Endothelial cell of umbilical vein (primary cell): ENCODE results near the gene LUC7L2. TPM values are rescaled to one million over a fixed set of nuclear protein-coding genes. Genes with fewer than 3 reads are reported as not detected.

Experiments
- BruUV-seq: library from RNA; stranded (reverse); fragments of 400-500 nt; replicated peaks from 2 replicates; lab custom pipeline; 2021; lab: Mats Ljungman, UMichigan
- CTCF ChIA-PET: fragments of 300-600, 350-600 bp; sonication (Branson Sonifier 250); formaldehyde crosslinking; loops from one replicate; lab custom pipeline; 2021; ENCODE audit warnings: antibody characterized with exemption, inconsistent platforms; lab: Charles Lee
- POLR2A ChIA-PET: fragments of 300-600, 350-600 bp; sonication (Branson Sonifier 250); formaldehyde crosslinking; loops from one replicate; lab custom pipeline; 2021; ENCODE audit warnings: antibody characterized with exemption, inconsistent platforms; lab: Charles Lee
- DNase-seq: peaks from one replicate; pipeline ENCODE4 v3.0.0-alpha.2; 2011; ENCODE audit warnings: low read depth, low spot score
- FAIRE-seq: peaks from 2 replicates; lab custom pipeline; 2011; peaks lifted over from hg19 to GRCh38; lab: Jason Lieb, UNC
- H2AFZ ChIP-seq: 2 replicates; pipeline ENCODE4 v1.6.0; 2012; ENCODE audit warnings: low read depth, low read length, control low read depth, inconsistent platforms
- H3K27ac ChIP-seq: 2 replicates; pipeline ENCODE4 v1.5.1; 2011; ENCODE audit warnings: low read depth, mild to moderate bottlenecking, control low read depth, low read length, moderate library complexity; ENCODE audit not compliant: insufficient read depth
- H3K27me3 ChIP-seq, 2 experiments: 2 replicates each; pipeline versions ENCODE4 v1.6.0 to v1.6.1; 2011; ENCODE audit warnings: low read length in 2 of 2, mixed read lengths in 1 of 2; ENCODE audit not compliant: control insufficient read depth in 2 of 2, insufficient read depth in 2 of 2
- H3K36me3 ChIP-seq, 2 experiments: 2 replicates in 1 of 2; 3 replicates in 1 of 2; pipeline ENCODE4 v1.5.1; 2011; ENCODE audit warnings: low read length in 2 of 2, mild to moderate bottlenecking in 1 of 2, moderate library complexity in 1 of 2; ENCODE audit not compliant: control insufficient read depth in 2 of 2, insufficient read depth in 2 of 2; ENCODE audit errors: extremely low read depth in 1 of 2
- H3K4me1 ChIP-seq: 3 replicates; pipeline ENCODE4 v1.5.1; 2011; ENCODE audit warnings: mild to moderate bottlenecking, low read length; ENCODE audit not compliant: control insufficient read depth, insufficient read depth; ENCODE audit errors: extremely low read depth
- H3K4me2 ChIP-seq: 2 replicates; pipeline ENCODE4 v1.6.1; 2011; ENCODE audit warnings: low read length, control low read depth, mixed read lengths; ENCODE audit not compliant: insufficient read depth
- H3K4me3 ChIP-seq, 3 experiments: fragments of 200-600 bp in 1 of 3; sonication (generic), shearing (Covaris generic) in 1 of 3; replicated peaks in 1 of 3; 2 replicates each; pipeline ENCODE4 v1.5.1; 2011 to 2016; ENCODE audit warnings: control low read depth in 3 of 3, low read length in 3 of 3, mild to moderate bottlenecking in 2 of 3, inconsistent platforms in 1 of 3, low read depth in 1 of 3, moderate library complexity in 1 of 3; ENCODE audit not compliant: insufficient read depth in 1 of 3
- H3K79me2 ChIP-seq: 2 replicates; pipeline ENCODE4 v1.6.0; 2012; ENCODE audit warnings: low read length, inconsistent platforms; ENCODE audit not compliant: control insufficient read depth, insufficient read depth
- H3K9ac ChIP-seq: replicated peaks from 2 replicates; pipeline ENCODE3; 2011; ENCODE audit warnings: low read length, control low read depth; ENCODE audit not compliant: insufficient read depth; ENCODE audit errors: extremely low read depth
- H3K9me1 ChIP-seq: replicated peaks from 3 replicates; pipeline ENCODE4 v1.6.0; 2011; ENCODE audit warnings: mild to moderate bottlenecking, low read length; ENCODE audit not compliant: control insufficient read depth, insufficient read depth; ENCODE audit errors: extremely low read depth
- H3K9me3 ChIP-seq: replicated peaks from 2 replicates; pipeline ENCODE4 v1.5.1; 2012; ENCODE audit warnings: low read length, inconsistent platforms; ENCODE audit not compliant: control insufficient read depth, insufficient read depth
- H4K20me1 ChIP-seq: replicated peaks from 2 replicates; pipeline ENCODE3; 2011; ENCODE audit warnings: mild to moderate bottlenecking, low read length; ENCODE audit not compliant: control insufficient read depth, insufficient read depth; ENCODE audit errors: extremely low read depth
- CTCF ChIP-seq, 2 donors: IDR thresholded peaks; 1 replicate in 1 of 2; 2 replicates in 1 of 2; pipeline ENCODE4 v1.5.1; 2011; ENCODE audit warnings: low read length in 2 of 2, mild to moderate bottlenecking in 2 of 2, moderate library complexity in 2 of 2, control low read depth in 1 of 2, inconsistent platforms in 1 of 2, low read depth in 1 of 2; ENCODE audit not compliant: insufficient read depth in 1 of 2; ENCODE audit errors: extremely low read depth in 1 of 2
- EZH2 ChIP-seq: IDR thresholded peaks from 2 replicates; pipeline ENCODE4 v1.6.1; 2012; ENCODE audit warnings: borderline replicate concordance, low read depth, mild to moderate bottlenecking, moderate library complexity, low read length, inconsistent platforms; ENCODE audit not compliant: severe bottlenecking
- FOS ChIP-seq: IDR thresholded peaks from 2 replicates; pipeline ENCODE4 v1.6.1; 2011; ENCODE audit warnings: mild to moderate bottlenecking, low read length, moderate library complexity, borderline replicate concordance; ENCODE audit not compliant: insufficient read depth
- GATA2 ChIP-seq: IDR thresholded peaks from 2 replicates; pipeline ENCODE4 v1.7.0; 2011; ENCODE audit warnings: low read depth, mild to moderate bottlenecking, moderate library complexity, mixed read lengths, low read length; ENCODE audit not compliant: insufficient read length, insufficient read depth
- JUN ChIP-seq: IDR thresholded peaks from 2 replicates; pipeline ENCODE4 v1.6.1; 2011; ENCODE audit warnings: borderline replicate concordance, low read depth; ENCODE audit not compliant: insufficient read length, insufficient read depth
- MYC ChIP-seq: IDR thresholded peaks from one replicate; pipeline ENCODE4 v1.6.1; 2011; ENCODE audit warnings: mild to moderate bottlenecking, low read depth, low read length
- POLR2A ChIP-seq: IDR thresholded peaks from 2 replicates; pipeline ENCODE4 v1.6.1; 2012; ENCODE audit warnings: low read depth, mild to moderate bottlenecking, control low read depth, low read length
- POLR2AphosphoS5 ChIP-seq: IDR thresholded peaks from 2 replicates; pipeline ENCODE4 v1.6.1; 2012; ENCODE audit warnings: low read depth, mild to moderate bottlenecking, control low read depth, low read length, moderate library complexity; ENCODE audit not compliant: insufficient read depth
- dilution Hi-C: fragments of 300-500 bp; cut with MboI; formaldehyde crosslinking; loops from one replicate; pipeline ENCODE4 v1.15.0; 2019; ENCODE audit warnings: low sequenced_read_pairs; ENCODE audit not compliant: extremely low pct_ligation_motif_present
- intact Hi-C: fragments of 100-400 bp; cut with micrococcal nuclease; formaldehyde crosslinking; loops from one replicate; pipeline ENCODE4 v1.10.0; 2022
- polyA plus RNA-seq, 4 experiments: library from polyadenylated mRNA; depleted of rRNA in 3 of 4; stranded (reverse) in 3 of 4; unstranded in 1 of 4; fragments of >200 nt; gene quantifications; 2 replicates each; pipeline versions ENCODE4 v1.2.1 to v1.2.3, GENCODE V29; 2011 to 2012; ENCODE audit warnings: missing spikeins in 1 of 4
- total RNA-seq: library from RNA; stranded (reverse); gene quantifications from 2 replicates; pipeline ENCODE4 v1.2.3, GENCODE V29; 2021
- TF ChIP-seq, protein P1 (sequence below): IDR thresholded peaks from 2 replicates; pipeline ENCODE4 v1.6.1; 2011; ENCODE audit not compliant: insufficient read depth, insufficient read length

Gene LUC7L2
- total and polyA plus RNA-seq, 2 donors (not counting 3 experiments of a cell fraction or from before 2014, with no cell fraction given) = 28.0 to 85.8 TPM

DNA sequence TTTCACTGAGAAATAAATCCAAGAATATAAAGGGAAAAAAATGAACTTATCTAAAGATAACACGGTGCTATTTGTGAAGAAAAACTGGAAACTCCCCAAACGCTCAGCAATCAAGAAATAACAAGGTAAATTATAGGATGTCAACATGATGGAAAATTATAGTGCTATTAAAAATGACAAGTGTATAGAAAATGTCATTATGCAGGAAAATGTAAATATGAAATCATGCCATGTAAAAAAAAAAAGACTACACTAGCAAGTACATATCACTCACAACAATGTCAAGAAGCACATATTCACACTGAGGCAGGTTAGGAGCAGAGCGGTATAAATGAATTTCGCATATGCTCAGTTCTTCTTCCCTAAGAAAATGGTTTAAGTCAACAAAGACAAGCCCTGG is 96.1 kb downstream of the LUC7L2 start:
- no peaks in the 10 kb centered on the region for H3K36me3 ChIP-seq
- H3K9ac ChIP-seq = no peak overlapping the region
- no peak overlapping the region for H3K27ac ChIP-seq
- no peaks in the 10 kb centered on the region for H3K9me3 ChIP-seq
- DNase-seq (no peak), FAIRE-seq (no peak)
- dilution Hi-C loops = no loop called here
- H3K9me1 ChIP-seq = no peaks in the 10 kb centered on the region
- no TSS peak for BruUV-seq
- H3K79me2 ChIP-seq = no peaks in the 10 kb centered on the region
- no peaks in the 10 kb centered on the region for H4K20me1 ChIP-seq
- no peaks in the 10 kb centered on the region for H3K4me1 ChIP-seq
- intact Hi-C loops = no loop called here
- no peak overlapping the region for H2AFZ ChIP-seq
- ChIA-PET CTCF (interaction anchor here (1.5 kb wide), 1 partner anchor 21 kb away, joined by 3 read pairs; no protein-coding TSS in a partner anchor), POLR2A (no interaction called here)
- TF ChIP-seq EZH2 (no peak), JUN (no peak), GATA2 (no peak), POLR2A (no peak), CTCF (IDR thresholded peaks at IDR 0.05; ENCODE audit: extremely low read depth in 1 of 2, insufficient read depth in 1 of 2, low read depth in 1 of 2, low read length in 2 of 2) (no peak), FOS (no peak), POLR2AphosphoS5 (no peak), MYC (no peak)
- TF ChIP-seq, protein P1, sequence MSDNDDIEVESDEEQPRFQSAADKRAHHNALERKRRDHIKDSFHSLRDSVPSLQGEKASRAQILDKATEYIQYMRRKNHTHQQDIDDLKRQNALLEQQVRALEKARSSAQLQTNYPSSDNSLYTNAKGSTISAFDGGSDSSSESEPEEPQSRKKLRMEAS = no peak
- no peak overlapping the region for H3K4me2 ChIP-seq
- no peak overlapping the region for H3K4me3 ChIP-seq
- no peaks in the 10 kb centered on the region for H3K27me3 ChIP-seq
